Retinal pigment epithelial cell (primary cell): ENCODE measurements around the gene CNNM3.

Experiments
- DNase-seq: peaks from one replicate; pipeline ENCODE4 v3.0.0-alpha.2; 2010; ENCODE audit warnings: low read depth
- H3K4me3 ChIP-seq: 2 replicates; pipeline ENCODE4 v1.5.1; 2011; ENCODE audit warnings: mild to moderate bottlenecking, low read length, control low read depth, moderate library complexity
- TF ChIP-seq, protein P1 (sequence below): conservative IDR thresholded peaks from 2 replicates; pipeline ENCODE4 v1.5.1; 2011; ENCODE audit warnings: low read depth, low read length, control low read depth, inconsistent platforms

Gene CNNM3

DNA sequence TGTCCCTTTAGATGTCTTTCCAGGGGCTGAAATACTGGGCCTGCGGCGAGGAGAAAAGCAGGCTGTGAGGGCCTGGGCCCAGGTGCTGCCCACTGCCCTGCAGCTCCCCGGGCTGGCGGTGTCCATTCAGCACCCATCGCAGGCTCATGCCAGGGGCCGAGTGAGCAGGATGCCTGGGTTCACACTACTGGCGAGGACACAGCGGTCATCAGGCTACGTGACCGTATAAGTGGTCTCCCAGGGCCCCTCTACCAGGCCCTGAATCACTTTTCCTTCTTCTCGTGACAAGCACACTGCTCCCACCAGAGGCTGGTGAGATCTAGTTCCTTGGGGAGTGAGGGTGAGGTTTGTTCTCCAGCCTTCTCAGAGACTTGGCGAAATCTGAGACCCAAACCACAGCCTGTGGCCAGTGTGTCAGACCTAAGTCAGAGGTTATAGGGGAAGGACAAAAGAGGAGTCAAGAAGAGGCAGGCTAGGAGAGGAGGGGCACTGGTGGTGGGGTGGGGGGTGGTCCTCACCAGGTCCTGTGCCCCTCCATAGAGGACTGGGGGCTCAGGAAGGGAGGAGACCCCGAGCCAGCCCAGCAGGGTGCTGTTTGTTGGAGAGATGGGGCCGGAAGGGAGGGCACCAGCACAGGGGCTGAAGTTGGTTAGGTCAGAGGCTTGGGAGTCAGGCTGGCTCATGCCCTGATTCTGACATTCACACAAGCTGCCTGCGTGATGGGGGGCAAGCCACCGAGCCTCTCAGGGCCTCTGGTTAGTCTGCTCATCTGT lies 60.4 kb downstream of the CNNM3 start:
- TF ChIP-seq, protein P1, sequence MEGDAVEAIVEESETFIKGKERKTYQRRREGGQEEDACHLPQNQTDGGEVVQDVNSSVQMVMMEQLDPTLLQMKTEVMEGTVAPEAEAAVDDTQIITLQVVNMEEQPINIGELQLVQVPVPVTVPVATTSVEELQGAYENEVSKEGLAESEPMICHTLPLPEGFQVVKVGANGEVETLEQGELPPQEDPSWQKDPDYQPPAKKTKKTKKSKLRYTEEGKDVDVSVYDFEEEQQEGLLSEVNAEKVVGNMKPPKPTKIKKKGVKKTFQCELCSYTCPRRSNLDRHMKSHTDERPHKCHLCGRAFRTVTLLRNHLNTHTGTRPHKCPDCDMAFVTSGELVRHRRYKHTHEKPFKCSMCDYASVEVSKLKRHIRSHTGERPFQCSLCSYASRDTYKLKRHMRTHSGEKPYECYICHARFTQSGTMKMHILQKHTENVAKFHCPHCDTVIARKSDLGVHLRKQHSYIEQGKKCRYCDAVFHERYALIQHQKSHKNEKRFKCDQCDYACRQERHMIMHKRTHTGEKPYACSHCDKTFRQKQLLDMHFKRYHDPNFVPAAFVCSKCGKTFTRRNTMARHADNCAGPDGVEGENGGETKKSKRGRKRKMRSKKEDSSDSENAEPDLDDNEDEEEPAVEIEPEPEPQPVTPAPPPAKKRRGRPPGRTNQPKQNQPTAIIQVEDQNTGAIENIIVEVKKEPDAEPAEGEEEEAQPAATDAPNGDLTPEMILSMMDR, result no peak
- no peak overlapping the region for H3K4me3 ChIP-seq
- DNase-seq, result no peak

DNA sequence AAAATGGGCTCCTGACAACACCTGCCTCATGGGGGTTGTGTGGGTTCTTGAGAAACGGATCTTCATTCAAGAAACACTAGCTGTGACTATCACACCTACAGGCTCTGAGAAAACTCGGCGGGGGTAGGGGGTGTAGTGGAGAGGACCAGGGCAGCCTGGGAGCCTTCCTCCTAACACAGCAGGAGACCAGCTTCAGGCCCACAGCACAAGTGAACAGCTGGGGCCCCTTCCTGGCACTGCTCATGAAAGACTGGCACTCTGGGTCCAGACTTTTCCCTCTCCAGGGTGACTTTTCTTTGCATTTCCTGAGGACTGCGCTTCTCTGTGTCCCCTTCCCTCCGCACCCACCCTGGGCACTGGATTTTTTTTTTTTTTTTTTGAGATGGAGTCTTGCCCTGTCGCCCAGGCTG lies 61.0 kb downstream of the CNNM3 start:
- no peak overlapping the region for H3K4me3 ChIP-seq
- no peak for DNase-seq
- TF ChIP-seq, protein P1, result no peak

DNA sequence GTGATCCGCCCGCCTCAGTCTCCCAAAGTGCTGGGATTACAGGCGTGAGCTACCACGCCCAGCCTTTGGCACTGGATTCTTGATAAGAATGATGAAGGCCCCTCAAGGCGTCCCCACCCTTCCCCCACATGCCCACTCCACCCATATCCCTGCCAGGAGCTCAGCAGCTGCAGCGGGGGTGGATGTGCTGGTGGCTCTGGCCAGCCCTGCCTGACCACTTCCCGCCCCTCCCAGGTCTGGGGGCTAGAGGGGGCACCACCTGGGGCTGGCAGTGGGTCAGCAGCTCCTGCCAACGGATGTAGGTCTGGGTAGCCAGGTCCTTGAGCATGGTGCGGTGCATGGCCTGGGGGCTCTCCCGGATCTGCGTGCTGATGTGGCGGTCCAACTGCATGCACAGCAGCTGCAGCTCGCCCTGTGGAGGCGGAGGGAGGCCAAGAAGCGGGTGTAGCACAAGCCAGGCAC lies 61.6 kb downstream of the CNNM3 start:
- TF ChIP-seq, protein P1, result no peak
- no peak for DNase-seq
- H3K4me3 ChIP-seq, result no peak overlapping the region

DNA sequence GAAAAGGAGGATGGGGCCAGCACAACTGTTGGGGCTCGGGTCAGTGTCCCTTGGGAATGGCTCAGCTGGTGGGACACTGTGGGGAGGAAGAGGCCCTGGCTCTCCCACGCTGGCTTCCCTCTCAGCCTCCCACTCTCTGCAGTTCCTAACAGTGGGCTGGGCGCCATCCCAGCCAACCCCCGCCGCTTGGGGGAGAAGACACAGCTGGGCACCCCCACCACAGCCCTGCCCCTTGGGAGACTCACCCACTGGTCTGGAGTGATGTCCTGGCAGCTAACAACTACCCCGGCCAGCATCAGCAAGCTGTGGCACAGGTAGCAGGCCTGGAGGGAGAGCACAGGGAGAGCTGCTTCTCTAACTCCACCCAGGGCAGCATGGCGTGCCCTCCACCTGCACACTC lies 62.1 kb downstream of the CNNM3 start:
- DNase-seq, result no peak
- TF ChIP-seq, protein P1, result no peak
- no peak overlapping the region for H3K4me3 ChIP-seq

DNA sequence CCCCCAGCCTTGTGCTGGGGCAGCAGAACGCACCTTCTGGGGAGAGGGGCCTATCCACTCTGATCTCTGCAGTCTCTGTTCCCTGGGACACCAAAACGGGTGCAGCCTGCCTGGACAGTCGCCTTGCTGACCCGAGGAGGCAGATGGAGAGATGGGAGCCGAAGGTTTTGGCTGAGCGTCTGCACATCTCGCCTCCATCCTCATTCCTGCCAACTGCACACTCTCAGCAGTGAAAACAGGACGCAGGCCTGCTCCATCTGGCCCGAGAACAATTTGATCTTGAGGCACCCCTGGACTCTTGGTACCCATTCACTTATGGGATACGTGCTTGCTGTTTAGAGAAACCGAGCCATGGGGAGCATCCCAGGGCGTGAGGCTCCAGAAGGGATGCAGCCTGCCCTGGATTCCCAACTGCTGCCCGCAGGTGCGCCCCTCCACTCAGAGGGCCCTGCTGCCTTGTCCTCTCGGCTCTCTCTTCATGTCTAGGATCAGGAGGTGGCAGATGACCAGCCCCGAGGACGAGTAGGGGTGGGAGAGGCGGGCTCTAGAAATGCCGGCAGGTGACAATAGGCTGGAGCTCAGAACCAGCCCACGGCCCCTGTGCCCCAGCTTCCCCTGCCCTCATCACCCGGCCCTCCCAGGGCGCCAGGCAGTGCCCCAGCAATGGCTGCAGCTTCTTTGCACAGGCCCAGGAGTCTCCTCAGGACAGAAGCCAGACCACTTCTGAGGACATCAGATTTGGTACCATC lies 62.9 kb downstream of the CNNM3 start:
- TF ChIP-seq, protein P1, result no peak
- H3K4me3 ChIP-seq, result no peak overlapping the region
- DNase-seq, result no peak

DNA sequence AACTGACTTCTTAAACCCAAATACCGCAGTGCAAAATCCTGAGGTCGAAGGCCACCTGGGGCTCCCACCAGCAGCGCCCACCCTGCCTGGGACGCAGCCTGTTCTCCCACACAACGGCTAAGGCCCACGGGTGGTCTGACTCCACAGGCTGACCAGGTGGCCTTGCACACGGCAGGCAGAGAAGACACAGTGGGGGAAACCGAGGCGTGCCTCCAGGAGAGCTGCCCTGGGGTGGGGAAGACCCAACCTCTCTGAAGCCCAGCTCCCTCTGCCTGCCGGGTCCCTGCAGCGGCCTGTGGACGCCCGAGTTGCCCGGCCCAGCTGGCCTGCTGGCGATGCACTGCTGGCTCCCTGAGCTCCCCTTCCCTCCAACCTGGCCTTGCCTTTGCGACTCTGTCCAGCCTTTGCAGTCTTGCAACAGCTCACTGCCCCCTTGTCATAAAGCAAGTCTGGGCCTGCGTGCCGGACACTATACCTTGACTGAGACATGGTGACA lies 63.5 kb downstream of the CNNM3 start:
- DNase-seq, result no peak
- TF ChIP-seq, protein P1, result no peak
- no peak overlapping the region for H3K4me3 ChIP-seq

DNA sequence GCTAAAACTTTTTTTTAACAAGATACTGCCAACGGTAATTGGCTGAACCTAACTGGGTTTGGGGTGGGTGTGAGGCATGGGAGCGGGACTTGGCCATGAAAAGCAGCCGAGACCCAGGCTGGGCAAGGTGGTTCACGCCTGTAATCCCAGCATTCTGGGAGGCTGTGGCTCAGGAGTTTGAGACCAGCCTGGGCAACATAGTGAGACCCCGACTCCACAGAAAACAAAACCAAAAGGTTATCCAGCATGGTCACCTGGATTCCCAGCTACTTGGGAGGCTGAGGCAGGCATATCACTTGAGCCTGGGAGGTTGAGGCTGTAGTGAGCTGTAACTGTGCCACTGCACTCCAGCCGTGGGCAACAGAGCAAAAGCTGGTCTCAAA lies 64.8 kb downstream of the CNNM3 start:
- TF ChIP-seq, protein P1, result no peak
- DNase-seq, result no peak
- no peak overlapping the region for H3K4me3 ChIP-seq
